GM19328 (cell line): ENCODE data around the gene CHST8.

Source experiments
- ATAC-seq: cut with Tn5 transposase; IDR thresholded peaks from one replicate; pipeline ENCODE4 v1.9.1; 2021; ENCODE audit warnings: mild to moderate bottlenecking, moderate library complexity; ENCODE audit not compliant: unreplicated experiment

CHST8 gene

DNA sequence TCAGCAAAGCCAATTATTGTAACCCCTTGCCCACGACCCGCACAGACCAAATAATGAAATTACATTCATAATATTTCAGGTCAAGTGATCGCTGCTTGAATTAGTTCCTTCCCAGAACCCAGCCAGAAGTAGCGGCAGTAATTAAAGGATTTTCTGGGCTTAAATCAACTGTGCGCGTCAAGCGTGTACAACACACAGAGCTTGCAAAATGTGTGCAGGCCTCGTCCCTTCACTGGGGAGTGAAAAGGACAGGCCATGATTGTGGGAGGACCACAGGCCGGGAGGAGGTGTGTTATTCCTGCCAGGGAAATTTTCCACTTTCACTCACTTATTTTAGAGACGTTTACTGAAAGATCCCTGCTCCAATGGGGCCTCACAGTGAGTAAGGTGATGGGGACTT lies 84.9 kb downstream of the CHST8 start:
- no peak for ATAC-seq

DNA sequence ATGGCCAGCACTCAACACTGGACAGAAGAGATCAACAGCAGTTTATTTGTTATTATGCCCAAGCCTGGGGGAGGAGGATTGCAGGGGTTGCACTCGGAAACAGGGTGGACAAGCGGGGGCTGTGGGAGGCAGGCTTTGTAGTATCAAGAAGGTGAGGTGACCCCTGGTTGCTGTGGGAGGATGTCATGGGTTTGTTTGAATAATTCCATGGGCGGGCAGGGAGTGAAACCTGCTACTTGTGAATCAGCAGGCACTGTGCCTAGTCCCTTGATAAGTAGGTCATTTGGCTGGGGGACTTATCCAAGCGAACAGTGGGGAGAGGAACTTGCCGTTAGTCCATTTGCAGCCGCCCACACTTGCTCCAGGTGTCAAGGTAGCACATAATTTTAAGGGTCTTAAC lies 90.5 kb downstream of the CHST8 start:
- ATAC-seq, result no peak

DNA sequence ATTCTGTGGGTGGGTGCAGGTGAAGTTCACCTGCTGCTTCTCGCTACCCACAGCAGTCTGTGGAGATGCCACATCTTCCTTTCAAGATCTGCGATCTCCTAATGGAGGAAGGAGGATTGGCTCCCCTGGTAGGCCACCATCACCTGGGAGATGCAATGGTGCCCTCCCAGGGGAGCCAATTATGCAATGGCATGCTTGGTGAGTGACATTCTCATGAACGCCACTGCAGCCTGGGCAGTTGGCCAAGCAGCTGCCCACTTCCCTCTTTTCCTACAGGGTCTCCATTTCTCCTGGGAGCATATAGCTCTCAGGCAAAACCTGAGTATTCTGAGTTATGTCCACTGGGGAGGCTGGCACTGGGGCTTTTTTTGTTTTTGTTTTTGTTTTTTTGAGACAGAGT lies 91.4 kb downstream of the CHST8 start:
- no peak for ATAC-seq

DNA sequence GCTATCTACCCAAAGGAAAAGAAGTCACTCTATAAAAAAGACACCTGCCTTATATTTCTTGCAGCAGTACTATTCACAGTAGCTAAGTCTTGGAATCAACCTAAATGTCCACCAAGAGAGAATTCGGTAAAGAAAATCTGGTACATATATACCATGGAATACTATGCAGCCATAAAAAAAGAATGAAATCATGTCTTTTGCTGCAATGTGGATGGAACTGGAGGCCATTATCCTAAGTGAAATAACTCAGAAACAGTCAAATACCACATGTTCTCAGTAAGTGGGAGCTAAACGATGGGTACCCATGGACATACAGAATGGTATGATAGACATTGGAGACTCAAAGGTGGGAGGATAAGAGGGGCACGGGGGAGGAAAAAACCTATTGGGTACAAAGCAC lies 92.4 kb downstream of the CHST8 start:
- ATAC-seq, result no peak

DNA sequence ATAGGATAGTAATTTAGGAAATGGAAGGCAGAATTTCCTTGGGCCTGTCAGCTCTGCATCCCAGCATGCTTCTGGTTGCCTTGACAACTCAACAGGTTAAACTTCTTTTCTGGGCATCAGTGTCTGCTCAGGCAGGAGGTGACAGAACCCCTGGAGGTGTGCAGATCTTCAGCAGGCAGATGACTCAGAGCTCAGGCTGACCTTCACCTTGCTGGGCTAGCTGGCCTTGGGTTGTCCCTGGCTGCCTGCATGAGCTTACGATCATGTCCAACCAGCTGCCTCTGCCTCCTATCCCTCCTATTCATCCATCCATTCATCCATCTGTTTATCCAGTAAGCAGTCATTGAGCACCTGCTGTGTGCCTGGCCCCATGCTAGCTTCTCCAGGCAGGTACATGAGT lies 93.7 kb downstream of the CHST8 start:
- ATAC-seq, result no peak

DNA sequence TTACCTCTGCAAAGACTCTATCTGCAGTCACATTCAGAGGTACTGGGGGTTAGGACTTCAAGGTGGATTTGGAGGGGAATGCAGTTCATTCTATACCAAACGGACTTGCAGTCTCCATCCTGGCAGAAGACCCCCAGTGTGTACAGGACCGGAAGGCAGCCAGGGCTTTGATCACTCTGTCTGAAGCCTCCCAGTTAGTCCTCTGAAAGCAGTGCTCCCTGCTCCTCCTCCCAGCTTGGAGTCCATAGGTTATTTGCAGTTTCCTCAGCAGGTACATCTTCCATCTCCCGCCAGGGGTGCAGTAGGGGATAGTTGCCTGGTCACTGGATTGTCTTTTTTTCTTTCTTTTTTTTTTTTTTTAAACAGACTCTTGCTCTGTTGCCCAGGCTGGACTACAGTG lies 96.1 kb downstream of the CHST8 start:
- no peak for ATAC-seq

DNA sequence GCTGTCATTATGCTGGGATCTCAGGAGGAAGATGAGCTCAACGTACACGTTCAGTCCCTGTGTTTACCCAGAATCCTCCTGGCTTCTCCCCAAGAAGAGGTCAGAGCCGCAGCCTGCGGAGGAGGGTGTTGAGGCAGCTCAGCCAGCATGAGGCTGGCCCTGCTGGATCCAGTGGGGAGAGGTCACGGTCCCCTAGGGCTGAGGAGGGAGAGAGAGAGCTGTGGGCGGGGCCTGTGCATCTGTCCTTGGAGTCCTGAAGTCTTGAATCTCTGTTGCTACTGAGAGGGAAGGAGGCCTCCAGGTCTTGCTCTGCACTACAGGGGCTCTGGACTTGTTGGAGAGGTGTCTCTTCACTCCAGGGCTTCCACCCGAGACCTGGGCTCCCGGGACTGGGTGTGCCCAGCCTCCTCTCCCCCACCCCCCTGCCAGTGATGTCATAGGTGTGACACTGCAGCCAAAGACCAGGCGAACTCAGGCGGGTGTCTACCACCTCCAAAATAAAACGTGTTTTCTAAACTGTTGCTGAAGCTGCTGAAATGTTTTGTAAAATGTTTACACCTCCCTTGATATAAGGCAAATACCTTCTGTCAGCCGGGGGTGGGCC lies 97.0 kb downstream of the CHST8 start:
- no peak for ATAC-seq

DNA sequence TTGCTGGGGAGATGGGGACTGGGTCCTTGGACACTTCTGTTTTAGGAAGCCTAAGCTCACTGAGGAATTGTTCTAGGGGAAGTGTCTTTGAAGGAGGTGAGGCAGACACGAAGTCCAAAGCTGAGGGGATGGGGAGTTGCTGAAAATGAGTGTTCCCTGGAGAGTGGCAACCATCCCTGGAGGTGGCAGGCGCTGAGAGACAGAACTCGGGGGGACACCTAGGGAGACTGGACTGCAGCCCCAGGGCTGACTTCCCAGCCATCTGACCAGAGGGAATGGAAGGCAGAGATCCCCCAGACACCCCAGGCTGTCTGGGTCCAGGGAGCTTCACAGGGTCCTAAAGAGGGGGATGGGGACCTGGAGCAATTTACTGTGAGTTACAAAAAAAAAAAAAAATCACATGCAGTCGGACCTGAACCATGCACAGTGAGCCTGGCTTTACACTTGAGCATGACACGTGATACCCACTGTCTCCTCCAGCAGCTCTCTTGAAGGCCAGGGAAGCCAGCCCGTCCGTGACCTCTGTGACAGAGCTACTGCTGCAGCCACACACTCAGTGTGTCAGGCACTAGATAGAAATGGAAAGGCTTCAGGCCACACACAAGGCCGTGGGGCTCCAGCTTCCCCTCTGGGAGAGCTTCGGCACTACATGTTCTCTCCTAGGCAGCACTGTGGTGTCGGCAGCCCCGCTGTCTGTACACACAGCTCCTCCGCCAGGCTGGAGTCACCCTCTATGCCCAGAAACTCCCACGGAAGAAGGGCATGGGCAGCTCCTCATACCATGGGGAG lies 97.8 kb downstream of the CHST8 start:
- no peak for ATAC-seq

DNA sequence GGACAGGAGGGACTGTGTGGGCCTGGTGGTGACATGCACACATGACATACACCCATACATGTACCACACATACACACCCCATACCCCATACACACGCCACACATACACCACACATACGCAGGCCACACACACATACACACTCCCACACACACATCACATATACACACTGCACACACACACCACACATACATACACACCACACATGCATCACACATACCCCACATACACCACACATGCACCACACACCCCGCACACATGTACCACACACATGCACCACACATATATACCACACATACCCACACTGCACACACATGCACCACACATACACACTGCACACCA lies 98.4 kb downstream of the CHST8 start:
- ATAC-seq, result no peak

DNA sequence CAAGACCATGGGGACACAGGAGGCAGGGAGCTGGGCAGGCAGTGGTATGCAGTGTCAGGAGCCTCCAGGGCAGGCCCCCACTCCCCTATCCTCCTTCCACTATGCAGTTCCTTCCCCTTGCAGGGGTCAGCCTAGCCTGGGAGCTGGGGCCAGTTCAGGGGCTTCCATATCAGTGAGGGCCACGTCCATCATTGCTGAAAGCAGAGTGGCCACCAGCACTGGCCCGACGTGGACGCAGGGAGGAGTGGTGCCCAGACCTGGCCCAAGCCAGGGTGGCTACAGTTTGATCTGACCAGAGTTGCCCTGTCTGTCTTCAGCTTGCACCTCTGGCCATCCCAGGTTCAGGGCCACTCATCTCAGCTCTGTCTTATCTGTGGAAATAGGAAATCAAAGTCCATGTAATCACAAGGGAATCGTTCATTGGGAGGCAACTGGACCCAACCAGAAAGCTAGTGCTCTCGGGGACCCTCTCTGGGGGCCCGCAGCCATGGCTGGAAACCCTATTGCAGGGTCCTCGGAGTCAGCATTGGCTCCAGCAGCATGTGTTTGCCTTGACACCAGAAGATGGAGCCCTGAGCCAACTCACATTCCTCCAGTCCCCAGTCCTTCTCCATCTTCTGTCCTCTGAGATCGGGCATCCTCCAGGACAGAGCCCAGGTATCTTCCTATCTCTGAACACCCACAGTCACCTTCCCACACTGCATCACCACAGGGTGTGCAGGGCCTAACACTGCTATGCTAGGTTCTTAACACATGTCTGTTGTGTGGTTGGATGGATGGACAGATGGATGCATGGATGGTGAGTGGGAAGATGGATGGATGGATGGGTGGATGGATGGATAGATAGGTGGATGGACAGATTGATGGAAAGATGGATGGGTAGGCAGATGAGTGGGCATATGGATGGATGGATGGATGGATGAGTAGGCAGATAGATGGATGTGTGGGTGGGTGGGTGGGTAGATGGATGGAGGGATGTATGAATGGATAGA lies 99.2 kb downstream of the CHST8 start:
- no peak for ATAC-seq

DNA sequence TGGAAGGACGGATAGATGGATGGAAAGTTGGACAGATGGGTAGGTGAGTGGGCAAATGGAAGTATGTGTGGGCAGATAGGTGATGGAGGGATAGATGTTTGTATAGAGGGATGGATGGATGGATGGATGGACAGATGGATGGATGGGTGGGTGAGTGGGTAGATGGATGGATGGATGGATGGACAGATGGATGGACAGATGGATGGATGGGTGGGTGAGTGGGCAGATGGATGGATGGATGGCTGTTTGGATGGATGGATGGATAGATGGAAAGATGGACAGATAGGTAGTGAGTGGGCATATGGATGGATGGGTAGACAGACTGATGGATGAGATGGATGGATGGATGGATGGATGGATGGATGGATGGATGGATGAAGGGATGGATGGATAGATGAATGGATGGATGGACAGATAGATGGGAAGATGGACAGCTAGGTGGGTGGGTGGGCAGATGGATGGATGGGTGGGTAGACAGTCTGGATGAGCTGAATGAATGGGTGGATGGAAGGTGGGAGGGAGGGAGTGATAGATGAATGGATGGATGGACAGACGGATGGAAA lies 100.1 kb downstream of the CHST8 start:
- no peak for ATAC-seq

DNA sequence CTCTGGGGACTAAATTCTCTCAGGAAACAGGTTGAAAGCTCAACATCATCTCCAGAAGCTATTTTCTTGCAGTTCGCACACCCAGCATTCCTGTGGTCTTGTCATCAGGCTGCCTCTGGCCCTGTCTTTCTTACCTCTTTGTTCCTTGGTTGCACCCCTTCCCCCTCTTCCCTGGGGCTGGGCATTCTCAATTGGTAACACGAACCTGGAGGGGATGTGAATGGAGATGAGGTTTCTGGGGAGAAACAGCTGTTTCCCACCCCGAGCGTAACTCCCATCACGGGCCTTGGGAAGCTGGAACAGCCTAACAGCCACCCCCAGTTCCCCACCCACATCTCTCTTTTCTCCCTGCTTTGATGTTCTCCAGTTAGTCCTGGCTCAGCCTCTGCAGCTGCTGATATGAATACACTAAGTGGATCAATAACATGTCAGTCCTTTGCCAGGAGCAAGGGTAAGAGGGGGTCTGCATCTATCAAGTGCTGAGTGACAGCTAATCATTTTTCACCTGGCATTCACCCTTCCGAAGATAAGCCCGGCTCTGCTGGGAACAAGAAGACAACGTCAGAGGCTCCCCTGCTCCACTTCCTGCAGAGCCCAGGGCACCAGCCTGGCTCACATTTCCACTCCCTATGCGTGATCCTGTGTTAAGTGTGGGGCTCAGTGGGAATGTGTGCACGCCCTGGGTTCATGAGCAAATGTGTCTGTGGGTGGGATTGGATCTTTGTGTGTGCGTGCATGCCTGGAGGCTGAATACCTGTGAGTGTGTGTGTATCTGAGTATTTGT lies 100.9 kb downstream of the CHST8 start:
- ATAC-seq, result no peak

DNA sequence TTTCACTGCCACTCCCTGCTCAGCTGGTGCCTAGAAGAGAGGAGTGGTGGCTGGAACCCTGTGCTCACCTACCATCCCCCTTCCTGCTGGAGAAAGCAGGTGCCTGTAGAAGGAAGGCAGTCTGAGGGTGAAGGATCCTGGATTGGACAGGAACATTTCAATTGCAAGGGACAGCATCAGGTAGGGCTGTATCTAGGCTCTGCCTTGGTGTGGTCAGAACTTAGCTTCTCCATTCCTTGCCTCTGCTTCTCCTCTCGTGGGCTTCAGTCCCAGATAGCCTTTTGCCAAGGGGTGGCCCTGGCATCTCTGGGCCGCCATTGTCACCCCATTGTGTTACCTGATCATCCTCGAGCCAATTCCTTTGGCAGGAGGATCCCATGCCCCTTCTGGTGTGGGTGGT lies 101.8 kb downstream of the CHST8 start:
- no peak for ATAC-seq

DNA sequence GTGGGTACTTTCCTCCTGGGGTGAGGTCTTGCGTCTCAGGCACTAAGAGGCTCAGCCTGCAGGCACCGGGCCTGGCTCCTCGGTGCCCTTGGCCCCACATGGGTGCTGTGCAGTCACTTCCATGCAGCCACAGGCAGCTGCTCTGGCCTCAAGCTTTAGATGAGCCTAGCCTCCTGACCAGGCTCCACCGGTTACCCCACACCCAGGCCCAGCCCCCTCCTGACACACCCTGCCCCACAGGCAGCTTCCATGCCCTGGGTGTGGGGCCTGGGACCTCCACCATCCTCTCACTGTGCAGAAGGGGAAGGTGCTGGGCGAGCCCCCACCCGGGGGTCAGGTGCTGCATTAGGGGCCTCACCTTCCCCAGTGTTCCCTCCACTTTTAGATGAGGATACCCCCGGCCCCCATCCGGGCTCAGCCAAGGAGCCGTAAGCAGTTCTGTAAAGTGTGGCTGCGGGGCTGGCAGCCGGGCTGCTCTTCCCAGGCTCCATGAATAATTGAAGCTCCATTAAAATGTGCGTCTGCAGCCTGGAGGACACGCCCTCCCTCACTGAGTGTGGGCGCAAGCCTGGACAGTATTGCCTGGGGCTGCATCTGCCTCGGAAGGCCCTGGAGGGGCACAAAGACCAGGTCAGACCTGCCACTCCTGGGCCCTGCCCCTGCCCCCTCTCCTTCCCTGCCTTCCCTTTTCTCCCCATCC lies 102.4 kb downstream of the CHST8 start:
- no peak for ATAC-seq

DNA sequence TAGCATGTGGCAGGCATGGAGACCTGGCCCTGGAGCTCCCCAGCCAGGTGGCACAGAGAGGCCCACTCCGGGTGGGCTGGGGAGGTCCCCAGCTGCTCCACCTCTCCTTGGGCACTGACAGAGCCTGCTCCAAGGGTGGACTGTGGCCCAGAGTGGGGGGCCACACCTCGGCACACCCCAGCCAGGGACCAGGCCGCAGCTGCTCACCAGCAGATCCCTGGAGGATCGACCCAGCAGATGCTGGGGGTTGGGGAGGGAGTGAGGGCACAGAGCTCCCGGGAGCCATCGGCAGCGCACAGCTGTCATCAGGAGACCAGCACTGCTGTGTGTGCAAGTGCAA lies 102.9 kb downstream of the CHST8 start:
- no peak for ATAC-seq

DNA sequence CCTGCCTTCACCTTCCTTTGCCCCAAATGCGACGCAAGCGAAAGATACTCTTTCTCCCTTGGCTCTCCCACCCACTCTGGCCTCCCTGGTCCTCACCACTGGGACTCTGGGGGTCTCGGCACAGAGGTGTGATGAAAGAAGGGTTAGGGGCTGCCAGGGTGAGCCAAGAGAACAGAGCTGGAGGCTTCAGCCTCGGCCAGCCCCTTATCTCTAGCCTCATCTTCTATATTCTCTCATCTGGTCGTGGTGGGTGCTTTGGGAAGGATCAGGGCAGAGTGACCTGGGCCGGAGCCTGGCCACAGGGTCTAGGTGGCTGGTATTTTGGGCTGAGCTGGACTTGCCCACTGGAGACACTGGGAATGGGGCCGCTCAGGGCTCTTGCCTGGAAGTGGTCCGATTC lies 103.8 kb downstream of the CHST8 start:
- ATAC-seq, result no peak

DNA sequence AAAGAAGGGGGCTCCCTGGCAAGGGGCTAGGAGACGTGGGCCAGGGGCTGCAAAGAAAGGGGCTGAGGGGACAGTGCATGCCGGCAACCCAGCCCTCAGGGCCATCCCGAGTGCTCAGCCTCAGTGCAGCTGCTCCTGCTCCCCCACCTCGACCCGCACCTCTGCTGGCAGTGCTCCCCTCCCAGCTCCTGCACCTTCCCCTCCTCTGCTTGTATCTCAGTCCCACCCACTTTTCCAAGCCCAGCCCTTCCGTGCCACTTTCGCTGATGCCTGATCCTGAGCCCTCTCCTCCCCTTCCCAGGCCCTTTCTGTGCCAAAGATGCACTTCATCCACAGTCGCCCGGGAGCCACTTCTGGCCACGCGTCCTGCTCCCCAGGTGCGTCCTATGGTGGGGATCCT lies 105.0 kb downstream of the CHST8 start:
- no peak for ATAC-seq

DNA sequence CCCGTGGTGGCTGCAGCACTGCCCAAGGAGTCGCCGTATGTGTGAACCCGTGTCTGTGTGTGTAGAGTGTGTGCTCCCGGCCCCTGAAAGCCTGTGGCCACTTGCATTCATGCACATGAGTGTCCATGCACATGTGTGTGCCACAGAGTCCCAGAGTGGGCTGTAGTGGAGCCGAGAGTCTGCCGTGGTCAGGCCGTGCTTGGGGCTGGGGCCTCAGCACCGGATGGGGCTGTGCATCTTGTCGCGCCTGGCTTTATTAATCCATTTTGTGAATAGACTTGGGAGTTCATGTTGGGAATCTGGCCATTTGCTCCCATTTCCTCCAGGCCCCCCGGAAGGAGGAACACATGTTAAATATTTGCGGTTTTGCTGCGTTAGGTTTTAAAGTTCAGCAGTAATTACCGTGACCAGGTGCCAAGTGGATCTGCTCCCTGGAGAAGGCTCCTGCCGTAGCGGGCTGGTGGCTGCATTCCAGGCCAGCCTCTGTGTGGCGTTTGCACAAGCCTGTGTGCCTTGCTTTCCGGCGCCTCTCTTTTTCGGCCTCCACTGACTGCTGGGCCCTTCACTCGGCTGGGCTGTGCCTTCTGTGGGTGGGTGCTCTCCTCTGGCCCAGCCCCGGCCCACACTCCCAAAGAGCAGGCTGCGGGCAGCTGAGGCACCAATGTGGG lies 105.7 kb downstream of the CHST8 start:
- ATAC-seq, result no peak

DNA sequence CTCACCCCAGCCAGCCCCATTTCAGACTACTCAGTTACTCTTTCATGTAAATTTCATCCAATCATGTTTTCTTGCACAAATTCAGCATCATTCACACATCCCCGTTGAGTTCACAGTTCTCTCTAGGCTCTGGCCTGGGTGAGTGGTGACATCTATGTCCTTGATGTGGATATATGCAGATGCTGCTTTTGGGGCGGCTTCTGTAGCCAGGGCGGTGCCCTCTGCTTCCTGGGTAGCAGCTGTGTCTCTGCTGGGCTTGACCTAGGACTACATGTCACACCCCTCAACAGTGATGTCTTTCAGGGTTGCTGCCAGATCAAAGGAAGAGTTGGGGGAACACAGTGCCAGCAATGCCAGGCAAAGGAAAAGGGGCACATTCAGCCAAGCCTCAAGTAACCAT lies 106.4 kb downstream of the CHST8 start:
- no peak for ATAC-seq
